ENCODE data around the gene ZBTB37.

- TF ChIP-seq CTCF (IDR thresholded peaks at IDR 0.05) (no peak), POLR2AphosphoS5 (IDR thresholded peaks at IDR 0.05; ENCODE audit: insufficient read depth in 1 of 2, low read depth in 1 of 2) (no peak)
These were observed 47.4 kb downstream of the ZBTB37 start for GRCh38 chr1:173915596-173915995.

All from vagina (tissue), 2 donors.